Lower leg skin (tissue), 4 donors: ENCODE measurements around the gene EIF3F. TPM values are rescaled to one million over a fixed set of nuclear protein-coding genes. Genes with fewer than 3 reads are reported as not detected.

Experiments
- DNase-seq, 2 donors: peaks; one replicate each; pipeline ENCODE4 v3.0.0-alpha.2; 2019; ENCODE audit warnings: low spot score in 2 of 2
- H3K4me3 ChIP-seq: fragments of 200-600 bp; sonication (generic); 2 replicates; pipeline ENCODE4 v1.5.1; 2017; ENCODE audit warnings: mild to moderate bottlenecking, low read depth; ENCODE audit not compliant: poor library complexity, severe bottlenecking
- POLR2A ChIP-seq, 2 donors: fragments of 450-650 bp; IDR thresholded peaks; one replicate each; pipeline ENCODE4 v1.6.1; 2016 to 2017; ENCODE audit warnings: antibody characterized with exemption in 2 of 2, mild to moderate bottlenecking in 1 of 2, moderate library complexity in 1 of 2
- WGBS, 2 donors: methylation state at CpG; one replicate each; pipeline ENCODE4 v1.1.5; 2018; 5-methylcytosine and 5-hydroxymethylcytosine counted together
- intact Hi-C: fragments of 100-400 bp; cut with DNase I; formaldehyde crosslinking; loops from one replicate; pipeline ENCODE4 v1.15.0; 2023; ENCODE audit warnings: low total_unique reads
- total RNA-seq, 4 donors: library from RNA; depleted of rRNA; stranded (reverse); fragments of >200 nt; gene quantifications; one replicate each; pipeline ENCODE4 v1.1.0, GENCODE V29; 2016
- TF ChIP-seq, protein P1 (sequence below), 3 donors: fragments of 450-650 bp; IDR thresholded peaks; one replicate each; pipeline ENCODE4 v1.5.1; 2016; ENCODE audit warnings: antibody characterized with exemption in 3 of 3, mild to moderate bottlenecking in 3 of 3, moderate library complexity in 2 of 3

The EIF3F gene
- total RNA-seq, 4 donors from 2014 or later = 316 to 432 (median 384) TPM

DNA sequence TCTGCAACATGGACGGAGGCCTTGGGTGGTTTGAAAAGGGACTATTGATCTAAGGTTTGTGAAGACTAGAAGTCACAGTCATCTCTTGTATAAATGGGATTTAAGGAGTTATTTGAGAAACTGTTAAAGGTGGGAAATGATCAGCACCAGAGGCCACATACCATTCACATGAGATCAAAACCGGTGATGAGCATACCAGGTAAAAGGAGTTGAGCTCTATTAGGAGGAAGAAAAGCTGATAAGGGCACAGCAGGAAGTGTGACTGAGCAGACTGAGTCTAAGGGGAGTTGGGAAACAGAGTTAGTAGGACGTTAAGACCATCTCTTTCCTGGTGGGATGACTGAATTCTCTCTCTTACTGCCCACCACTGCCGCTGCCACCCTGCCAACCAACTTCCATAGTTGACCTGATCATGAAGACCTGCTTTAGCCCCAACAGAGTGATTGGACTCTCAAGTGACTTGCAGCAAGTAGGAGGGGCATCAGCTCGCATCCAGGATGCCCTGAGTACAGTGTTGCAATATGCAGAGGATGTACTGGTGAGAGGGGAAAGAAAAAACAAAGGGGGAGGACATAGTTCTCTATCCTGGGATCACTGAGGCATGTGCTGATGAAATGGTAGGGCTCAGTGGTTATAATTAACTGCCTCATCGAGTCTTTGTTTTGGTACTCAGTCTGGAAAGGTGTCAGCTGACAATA is 7.6 kb downstream of the EIF3F start:
- H3K4me3 ChIP-seq = no peak overlapping the region
- DNase-seq = peak in 1 of 2 donors; percentile 43
- TF ChIP-seq, protein P1, sequence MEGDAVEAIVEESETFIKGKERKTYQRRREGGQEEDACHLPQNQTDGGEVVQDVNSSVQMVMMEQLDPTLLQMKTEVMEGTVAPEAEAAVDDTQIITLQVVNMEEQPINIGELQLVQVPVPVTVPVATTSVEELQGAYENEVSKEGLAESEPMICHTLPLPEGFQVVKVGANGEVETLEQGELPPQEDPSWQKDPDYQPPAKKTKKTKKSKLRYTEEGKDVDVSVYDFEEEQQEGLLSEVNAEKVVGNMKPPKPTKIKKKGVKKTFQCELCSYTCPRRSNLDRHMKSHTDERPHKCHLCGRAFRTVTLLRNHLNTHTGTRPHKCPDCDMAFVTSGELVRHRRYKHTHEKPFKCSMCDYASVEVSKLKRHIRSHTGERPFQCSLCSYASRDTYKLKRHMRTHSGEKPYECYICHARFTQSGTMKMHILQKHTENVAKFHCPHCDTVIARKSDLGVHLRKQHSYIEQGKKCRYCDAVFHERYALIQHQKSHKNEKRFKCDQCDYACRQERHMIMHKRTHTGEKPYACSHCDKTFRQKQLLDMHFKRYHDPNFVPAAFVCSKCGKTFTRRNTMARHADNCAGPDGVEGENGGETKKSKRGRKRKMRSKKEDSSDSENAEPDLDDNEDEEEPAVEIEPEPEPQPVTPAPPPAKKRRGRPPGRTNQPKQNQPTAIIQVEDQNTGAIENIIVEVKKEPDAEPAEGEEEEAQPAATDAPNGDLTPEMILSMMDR (IDR thresholded peaks at IDR 0.05) = no peak
- no peak for TF ChIP-seq POLR2A (IDR thresholded peaks at IDR 0.05)
- 89% methylated on average over 6 of the region's 6 CpGs for WGBS, 2 donors
- intact Hi-C loops = no loop called here

GRCh38 chr11:7999795-8000194 is 12.7 kb downstream of the EIF3F start:
- TF ChIP-seq, protein P1 (IDR thresholded peaks at IDR 0.05) = no peak
- no peak overlapping the region for H3K4me3 ChIP-seq
- intact Hi-C loops = loop anchor here (10.0 kb wide), 1 partner anchor 95 kb away; no protein-coding TSS in a partner anchor
- peak in 1 of 2 donors; percentile 40 for DNase-seq
- WGBS, 2 donors = 86 to 92% methylated on average over 10 of the region's 10 CpGs

DNA sequence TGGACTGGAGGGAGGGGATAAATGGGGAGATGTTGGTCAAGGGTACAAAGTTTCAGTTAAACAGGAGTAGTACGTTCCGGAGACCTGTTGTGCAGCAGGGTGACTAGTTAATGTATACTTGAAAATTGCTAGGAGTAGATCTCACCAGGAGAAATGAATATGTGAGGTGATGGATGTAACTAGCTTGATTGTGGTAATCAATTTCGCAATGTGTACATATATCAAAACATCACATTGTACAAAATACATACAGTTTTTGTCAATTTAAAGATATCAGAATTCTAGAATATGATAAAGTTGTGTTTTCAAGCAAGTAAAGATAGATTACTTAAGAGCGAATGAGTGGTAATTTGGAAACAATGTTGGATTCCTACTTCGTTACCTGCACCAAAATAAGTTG is 13.3 kb downstream of the EIF3F start:
- 84 to 90% methylated on average over 5 of the region's 5 CpGs for whole genome bisulfite sequencing, 2 donors
- intact Hi-C loops = loop anchor here (10.0 kb wide), 1 partner anchor 94 kb away; no protein-coding TSS in a partner anchor
- no peak overlapping the region for H3K4me3 ChIP-seq
- DNase-seq = no peak
- TF ChIP-seq, protein P1 (IDR thresholded peaks at IDR 0.05) = no peak
- TF ChIP-seq POLR2A (IDR thresholded peaks at IDR 0.05) = no peak

DNA sequence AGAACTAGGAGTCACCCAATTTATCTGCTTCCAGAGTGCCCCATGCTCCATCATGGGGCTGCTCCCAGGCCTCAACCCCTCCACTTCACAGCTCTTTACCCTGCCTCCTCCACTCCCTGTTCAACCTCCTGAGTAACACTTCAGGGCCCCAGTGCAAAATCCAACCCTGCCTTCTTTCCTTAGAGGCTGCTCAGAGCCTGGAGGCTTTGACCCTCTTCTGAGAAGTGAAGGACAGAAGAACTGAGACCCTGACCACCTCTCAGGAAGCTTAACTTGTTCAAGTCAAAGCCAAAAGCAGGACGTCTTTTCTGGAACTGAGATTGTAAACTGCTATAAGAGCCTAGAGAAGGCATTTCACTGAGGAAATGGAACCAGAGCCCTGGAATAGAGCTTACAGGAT is 15.5 kb downstream of the EIF3F start:
- TF ChIP-seq, protein P1 (IDR thresholded peaks at IDR 0.05) = no peak
- no peak for TF ChIP-seq POLR2A (IDR thresholded peaks at IDR 0.05)
- DNase-seq = peak in 1 of 2 donors; percentile 54
- intact Hi-C loops = loop anchor here (10.0 kb wide), 1 partner anchor 92 kb away; no protein-coding TSS in a partner anchor
- no peak overlapping the region for H3K4me3 ChIP-seq
- 43 to 59% methylated on average over 1 of the region's 1 CpG for WGBS, 2 donors

DNA sequence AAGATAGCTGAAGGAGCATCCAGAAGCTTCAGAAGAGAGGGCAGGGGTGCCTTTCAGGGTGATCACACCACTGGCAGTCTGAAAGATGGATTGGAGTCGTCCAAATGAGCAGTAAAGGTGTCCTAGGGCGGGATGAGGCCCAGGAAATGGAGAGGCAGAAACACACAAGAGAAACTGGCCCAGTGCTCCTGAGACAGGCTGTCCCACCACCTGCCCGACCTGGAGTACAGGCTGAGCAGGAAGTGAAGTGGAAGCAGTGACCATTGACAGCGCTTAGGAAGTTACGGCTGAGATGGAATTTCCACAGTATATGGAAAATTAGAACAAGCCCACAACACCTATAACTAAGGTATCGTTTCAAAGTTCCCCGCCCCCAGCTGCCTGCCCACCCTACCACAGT is 16.1 kb downstream of the EIF3F start:
- no peak for TF ChIP-seq POLR2A (IDR thresholded peaks at IDR 0.05)
- TF ChIP-seq, protein P1 (IDR thresholded peaks at IDR 0.05) = no peak
- 70 to 73% methylated on average over 7 of the region's 7 CpGs for WGBS, 2 donors
- peak in 1 of 2 donors; percentile 48 for DNase-seq
- H3K4me3 ChIP-seq = no peak overlapping the region
- intact Hi-C loops = loop anchor here (10.0 kb wide), 1 partner anchor 92 kb away; no protein-coding TSS in a partner anchor
